Memory B cell (primary cell): ENCODE data around the gene FREM2.

Source experiments
- ATAC-seq: fragments of 150-1000 bp; cut with Tn5 transposase; 2 replicates; pipeline ENCODE4 v1.10.0; 2021; ENCODE audit warnings: low read depth, mild to moderate bottlenecking, moderate library complexity
- DNase-seq, 2 donors: peaks; one replicate each; pipeline ENCODE4 v3.0.0; 2022; ENCODE audit warnings: low spot score in 2 of 2
- H3K27ac Mint-ChIP-seq: one replicate; pipeline ENCODE4 v1.8.0; 2022; ENCODE audit warnings: mild to moderate bottlenecking, moderate library complexity, mixed read lengths
- H3K27me3 Mint-ChIP-seq: one replicate; pipeline ENCODE4 v1.8.0; 2022; ENCODE audit warnings: mixed read lengths
- H3K36me3 Mint-ChIP-seq: one replicate; pipeline ENCODE4 v1.8.0; 2022; ENCODE audit warnings: mild to moderate bottlenecking, mixed read lengths
- H3K4me1 Mint-ChIP-seq: one replicate; pipeline ENCODE4 v1.8.0; 2022; ENCODE audit warnings: mixed read lengths
- H3K4me3 Mint-ChIP-seq: one replicate; pipeline ENCODE4 v1.8.0; 2022; ENCODE audit warnings: mild to moderate bottlenecking, moderate library complexity, mixed read lengths
- H3K9me3 Mint-ChIP-seq: one replicate; pipeline ENCODE4 v1.8.0; 2022; ENCODE audit warnings: mixed read lengths

The FREM2 gene

DNA sequence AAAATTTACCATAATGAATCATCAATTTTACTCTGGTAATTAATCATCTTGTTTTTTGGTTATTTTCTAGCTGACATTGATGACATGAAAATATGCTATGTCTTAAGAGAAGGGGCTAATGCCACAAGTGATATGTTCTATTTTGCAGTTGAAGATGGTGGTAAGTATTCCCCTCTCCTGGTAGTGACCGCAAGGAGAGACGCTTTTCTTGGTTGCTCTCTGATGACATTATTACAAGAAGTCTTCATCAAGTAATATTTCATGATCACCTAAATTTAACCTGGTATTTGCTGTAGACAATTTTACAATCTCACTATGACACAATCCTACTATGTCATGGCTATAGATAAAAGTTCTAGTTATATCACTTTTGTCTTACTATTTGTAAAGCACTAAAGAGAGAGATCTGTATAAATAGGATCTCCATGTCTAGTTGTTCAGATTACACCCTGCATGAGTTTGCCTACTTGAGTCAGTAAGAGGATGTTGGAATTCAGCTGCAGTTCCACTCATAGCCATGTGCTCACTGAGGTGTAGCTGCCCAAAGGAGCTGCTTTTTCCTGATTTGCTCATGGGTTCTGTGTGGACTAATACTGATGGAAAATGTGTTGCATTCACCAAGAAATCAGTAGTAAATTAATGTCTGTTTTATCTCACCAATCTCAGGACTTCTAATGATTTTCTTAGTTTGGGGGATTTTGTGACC is 10.9 kb downstream of the FREM2 start:
- DNase-seq (no peak), ATAC-seq (no peak)
- H3K36me3 Mint-ChIP-seq, result no peaks in the 10 kb centered on the region
- peaks cover 2% of the 10 kb centered on the region for H3K9me3 Mint-ChIP-seq
- no peak overlapping the region for H3K4me3 Mint-ChIP-seq
- no peak overlapping the region for H3K27ac Mint-ChIP-seq
- H3K27me3 Mint-ChIP-seq, result no peaks in the 10 kb centered on the region
- no peaks in the 10 kb centered on the region for H3K4me1 Mint-ChIP-seq

DNA sequence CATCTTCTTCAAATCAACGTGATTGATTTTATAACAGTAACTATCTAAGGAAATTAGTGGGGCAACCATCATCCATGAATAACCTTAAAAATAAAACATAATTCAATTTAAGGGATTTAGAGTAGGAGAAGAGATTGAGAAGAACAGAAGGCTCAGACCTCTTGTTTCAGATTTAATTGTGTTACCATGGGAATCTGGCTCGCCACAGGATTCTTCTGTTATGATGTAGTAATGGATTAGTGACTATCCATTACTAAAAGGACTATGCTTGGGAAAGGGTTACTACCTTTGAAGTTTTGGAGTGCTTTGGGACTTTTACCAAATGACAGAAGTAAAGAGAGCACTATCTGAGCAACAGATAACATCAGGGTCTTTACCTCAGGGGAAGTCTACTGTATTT is 13.2 kb downstream of the FREM2 start:
- Mint-ChIP-seq H3K4me1 (no peaks in the 10 kb centered on the region), H3K27ac (no peak overlapping the region), H3K27me3 (no peaks in the 10 kb centered on the region), H3K4me3 (no peak overlapping the region), H3K36me3 (no peaks in the 10 kb centered on the region), H3K9me3 (peaks cover 3% of the 10 kb centered on the region)
- ATAC-seq (no peak), DNase-seq (no peak)

DNA sequence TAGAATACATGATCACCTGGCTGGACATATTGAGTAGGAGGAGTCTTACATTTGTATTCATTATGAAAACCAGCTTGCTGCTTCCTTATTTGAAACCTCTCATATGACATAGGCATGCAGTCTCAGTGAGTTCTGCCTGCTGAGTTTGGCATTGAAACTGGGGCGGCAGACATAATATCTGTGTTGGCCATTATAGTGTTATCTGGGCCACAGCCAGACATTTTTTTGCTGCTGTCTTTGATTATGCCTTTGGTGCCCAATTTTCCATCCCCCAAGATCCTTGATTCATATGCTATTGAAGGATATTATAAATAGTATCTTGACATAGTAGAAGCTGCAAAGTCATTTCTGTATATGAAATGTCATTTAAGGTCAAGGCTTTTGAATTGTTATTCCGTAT is 15.8 kb downstream of the FREM2 start:
- Mint-ChIP-seq H3K27me3 (no peaks in the 10 kb centered on the region), H3K9me3 (peaks cover 2% of the 10 kb centered on the region), H3K27ac (no peak overlapping the region), H3K4me3 (no peak overlapping the region), H3K36me3 (no peaks in the 10 kb centered on the region), H3K4me1 (no peaks in the 10 kb centered on the region)
- DNase-seq (no peak), ATAC-seq (no peak)

DNA sequence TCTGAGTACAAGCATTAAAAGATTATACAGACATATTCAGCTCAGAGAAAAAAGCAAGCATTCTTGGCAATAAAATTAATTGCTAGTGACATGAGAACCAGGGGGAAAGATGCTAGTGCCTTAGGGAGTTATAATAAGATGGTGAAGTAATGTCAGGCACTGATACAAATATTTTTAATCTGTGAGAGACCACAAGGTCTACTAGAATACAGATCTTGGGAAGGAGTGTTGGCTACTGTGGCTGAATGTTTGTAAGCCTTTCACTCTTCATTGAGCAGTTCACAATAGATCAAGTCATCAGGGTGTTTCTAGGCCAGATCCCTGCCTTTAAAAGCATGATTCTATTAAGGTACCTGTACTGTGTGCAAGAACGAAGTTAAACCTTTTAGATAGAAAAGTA is 16.4 kb downstream of the FREM2 start:
- no peak for DNase-seq
- no peak overlapping the region for H3K27ac Mint-ChIP-seq
- H3K27me3 Mint-ChIP-seq, result no peaks in the 10 kb centered on the region
- no peak overlapping the region for H3K4me3 Mint-ChIP-seq
- H3K9me3 Mint-ChIP-seq, result peaks cover 2% of the 10 kb centered on the region
- H3K4me1 Mint-ChIP-seq, result no peaks in the 10 kb centered on the region
- no peak for ATAC-seq
- no peaks in the 10 kb centered on the region for H3K36me3 Mint-ChIP-seq

DNA sequence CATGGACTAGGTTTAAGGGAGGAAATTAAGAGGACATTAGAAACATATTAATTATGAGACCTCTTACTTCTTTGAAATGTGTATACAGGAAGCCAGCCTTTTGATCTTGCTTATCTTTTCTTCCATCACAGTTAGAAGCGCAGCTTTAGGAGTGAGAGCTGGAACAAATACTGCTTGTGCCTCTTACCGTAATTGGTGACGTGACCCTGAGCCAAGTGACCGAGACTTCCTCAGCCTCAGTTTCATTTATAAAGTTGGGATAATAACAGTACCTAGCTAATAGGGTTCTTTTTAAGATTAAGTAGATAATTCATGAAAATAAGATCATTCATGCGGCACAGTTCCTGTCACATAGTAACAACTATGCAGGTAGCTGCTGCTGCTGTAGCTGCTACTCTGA is 18.5 kb downstream of the FREM2 start:
- Mint-ChIP-seq H3K4me3 (no peak overlapping the region), H3K27me3 (peaks cover 3% of the 10 kb centered on the region), H3K27ac (no peak overlapping the region), H3K9me3 (peaks cover 4% of the 10 kb centered on the region), H3K36me3 (no peaks in the 10 kb centered on the region), H3K4me1 (no peaks in the 10 kb centered on the region)
- no peak for DNase-seq
- no peak for ATAC-seq

DNA sequence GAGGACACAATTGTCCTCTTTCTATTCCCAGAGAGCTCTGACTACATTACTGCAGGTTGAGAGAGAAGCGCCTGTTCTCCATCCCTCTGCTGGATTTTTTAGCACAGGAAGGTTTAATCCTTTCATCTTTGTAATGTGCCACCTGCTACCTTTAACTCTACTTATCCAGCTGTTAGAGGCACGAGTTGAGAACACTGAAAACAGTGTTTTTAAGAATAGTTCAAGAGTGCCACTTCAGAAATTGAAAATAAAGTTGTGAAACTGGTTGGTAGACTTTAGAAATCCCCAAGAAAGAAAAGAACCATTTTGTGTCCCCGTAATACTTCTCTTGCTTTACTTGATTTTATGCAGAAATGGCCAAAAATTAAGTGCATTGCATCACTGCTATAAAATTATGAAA is 20.6 kb downstream of the FREM2 start:
- no peak overlapping the region for H3K27ac Mint-ChIP-seq
- no peak overlapping the region for H3K4me3 Mint-ChIP-seq
- ATAC-seq (no peak), DNase-seq (no peak)
- peaks cover 3% of the 10 kb centered on the region for H3K27me3 Mint-ChIP-seq
- H3K4me1 Mint-ChIP-seq, result no peaks in the 10 kb centered on the region
- H3K9me3 Mint-ChIP-seq, result peaks cover 4% of the 10 kb centered on the region
- H3K36me3 Mint-ChIP-seq, result no peaks in the 10 kb centered on the region

DNA sequence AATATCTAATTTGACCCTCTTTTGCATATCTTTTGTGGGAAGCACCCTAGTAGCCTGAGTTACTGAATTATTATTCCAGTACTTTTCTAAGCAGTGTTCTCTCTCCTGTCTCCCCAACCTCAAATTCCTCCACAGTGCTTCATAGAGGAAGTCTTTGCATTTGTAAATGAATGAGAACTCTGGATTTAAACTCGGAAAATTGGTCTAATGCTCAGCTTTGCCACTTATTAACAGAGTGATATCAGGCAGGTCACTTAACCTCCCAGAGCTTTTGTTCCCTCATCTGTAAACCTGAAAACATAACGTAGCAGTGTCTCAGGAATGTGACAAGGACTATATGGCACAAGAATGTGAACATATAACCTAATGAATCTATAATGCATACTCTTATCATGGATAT is 26.2 kb downstream of the FREM2 start:
- H3K36me3 Mint-ChIP-seq, result no peaks in the 10 kb centered on the region
- no peak for ATAC-seq
- H3K4me1 Mint-ChIP-seq, result no peaks in the 10 kb centered on the region
- no peak overlapping the region for H3K4me3 Mint-ChIP-seq
- H3K27me3 Mint-ChIP-seq, result peaks cover 3% of the 10 kb centered on the region
- H3K27ac Mint-ChIP-seq, result no peak overlapping the region
- DNase-seq, result no peak
- H3K9me3 Mint-ChIP-seq, result peaks cover 3% of the 10 kb centered on the region

DNA sequence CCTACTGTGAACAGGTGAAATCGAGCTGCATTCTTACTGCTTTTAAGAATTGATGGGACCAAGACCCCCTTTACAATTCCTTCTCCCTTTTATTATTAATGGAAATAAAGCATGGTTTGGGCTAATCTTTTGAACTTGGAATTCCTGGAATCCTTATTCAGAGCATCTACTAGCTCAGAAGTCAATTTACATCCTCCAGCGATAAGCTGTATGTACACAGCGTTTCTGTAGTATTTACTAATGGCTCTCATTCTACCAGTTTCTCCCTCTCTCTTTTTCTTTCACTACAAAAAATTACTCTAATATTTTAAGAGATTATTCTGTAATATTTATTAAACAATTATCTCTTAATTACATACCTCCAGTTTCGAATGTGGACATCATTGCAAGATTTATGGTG is 31.5 kb downstream of the FREM2 start:
- no peaks in the 10 kb centered on the region for H3K36me3 Mint-ChIP-seq
- no peaks in the 10 kb centered on the region for H3K27me3 Mint-ChIP-seq
- no peaks in the 10 kb centered on the region for H3K9me3 Mint-ChIP-seq
- H3K4me1 Mint-ChIP-seq, result no peaks in the 10 kb centered on the region
- no peak for ATAC-seq
- DNase-seq, result no peak
- no peak overlapping the region for H3K27ac Mint-ChIP-seq
- no peak overlapping the region for H3K4me3 Mint-ChIP-seq

DNA sequence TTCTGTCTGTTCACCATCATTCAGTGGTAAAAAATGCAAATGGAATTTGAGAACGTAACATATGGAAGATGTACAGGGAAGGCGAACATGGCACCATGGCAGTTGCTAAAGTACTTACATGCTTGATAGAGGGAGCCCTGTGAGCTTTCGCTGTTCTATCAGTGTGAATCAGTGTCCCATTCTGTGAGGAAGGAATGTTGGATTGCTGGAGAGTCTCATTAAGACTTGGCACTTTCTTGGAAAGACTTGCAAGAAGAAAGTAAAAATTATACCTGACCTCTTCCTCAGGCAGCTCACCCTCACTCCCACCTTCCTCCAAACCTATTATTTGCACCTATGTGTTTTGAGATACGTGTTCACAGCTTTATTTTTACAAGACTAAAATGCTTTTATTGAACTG is 43.5 kb downstream of the FREM2 start:
- H3K27me3 Mint-ChIP-seq, result no peaks in the 10 kb centered on the region
- H3K4me1 Mint-ChIP-seq, result no peaks in the 10 kb centered on the region

DNA sequence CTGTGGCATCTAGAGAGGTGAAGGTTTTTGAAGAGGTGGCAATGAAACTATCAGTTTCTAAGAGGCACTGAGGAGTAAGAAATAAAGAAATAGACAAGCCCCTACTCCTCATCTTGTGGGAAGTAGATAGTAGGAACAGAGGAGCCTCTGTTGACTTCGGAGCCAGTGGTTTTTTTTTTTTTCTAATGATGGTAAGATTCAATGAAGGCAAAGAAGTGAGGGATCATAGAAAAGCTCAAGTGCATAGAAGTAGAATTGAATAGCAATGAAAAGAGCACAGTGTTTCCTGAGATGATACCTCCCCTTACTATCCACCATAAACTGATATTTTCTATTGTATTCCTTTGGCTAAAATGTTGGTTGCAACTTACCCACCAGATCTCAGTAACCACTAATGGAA is 46.3 kb downstream of the FREM2 start:
- ATAC-seq (no peak), DNase-seq (no peak)
- Mint-ChIP-seq H3K36me3 (no peaks in the 10 kb centered on the region), H3K27me3 (no peaks in the 10 kb centered on the region), H3K9me3 (no peaks in the 10 kb centered on the region), H3K4me1 (no peaks in the 10 kb centered on the region), H3K4me3 (no peak overlapping the region), H3K27ac (no peak overlapping the region)

More for the DNA sequence above, 43.5 kb downstream of the FREM2 start:
- DNase-seq (no peak), ATAC-seq (no peak)
- Mint-ChIP-seq H3K4me3 (no peak overlapping the region), H3K36me3 (no peaks in the 10 kb centered on the region), H3K27ac (no peak overlapping the region), H3K9me3 (no peaks in the 10 kb centered on the region)

DNA sequence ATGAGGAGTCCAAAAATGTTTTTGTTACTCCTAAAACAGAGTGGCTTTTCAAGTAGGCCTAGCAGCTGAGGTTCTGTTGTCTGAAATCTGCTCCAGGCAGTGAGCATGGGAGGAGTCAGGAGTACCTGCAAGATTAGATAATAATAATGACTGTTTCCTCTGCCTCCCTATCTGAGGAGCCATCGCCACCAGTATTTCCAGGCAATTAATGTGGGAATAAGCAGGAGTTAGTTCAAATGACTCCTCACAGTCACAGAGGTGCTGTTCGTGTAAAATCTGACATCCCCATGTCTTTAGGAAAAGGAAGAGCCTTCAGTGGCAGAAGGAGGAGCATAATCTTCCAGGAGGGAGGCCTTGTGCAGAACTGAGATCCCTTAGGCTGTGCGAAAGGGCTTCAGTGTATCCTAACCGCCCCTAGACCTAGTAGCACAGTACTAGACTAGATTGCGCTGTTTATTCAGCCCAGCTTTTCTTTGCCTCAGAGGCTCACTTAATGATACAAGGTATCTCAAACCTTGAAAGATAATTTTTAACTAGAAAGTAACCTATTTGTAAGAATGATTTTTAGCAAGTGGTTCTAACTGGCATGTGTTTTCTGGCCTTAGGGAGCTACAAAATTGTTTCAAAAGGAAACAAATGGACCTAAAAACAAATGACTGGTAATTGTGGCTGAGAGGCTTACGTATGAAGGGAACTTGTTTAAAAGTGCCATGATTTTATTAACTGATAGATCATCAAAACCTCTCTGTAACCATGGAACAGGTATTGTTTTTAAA is 49.0 kb downstream of the FREM2 start:
- no peaks in the 10 kb centered on the region for H3K36me3 Mint-ChIP-seq
- no peaks in the 10 kb centered on the region for H3K4me1 Mint-ChIP-seq
- no peaks in the 10 kb centered on the region for H3K27me3 Mint-ChIP-seq
- H3K4me3 Mint-ChIP-seq, result no peak overlapping the region
- ATAC-seq, result no peak
- DNase-seq, result no peak
- H3K9me3 Mint-ChIP-seq, result no peaks in the 10 kb centered on the region
- H3K27ac Mint-ChIP-seq, result no peak overlapping the region

DNA sequence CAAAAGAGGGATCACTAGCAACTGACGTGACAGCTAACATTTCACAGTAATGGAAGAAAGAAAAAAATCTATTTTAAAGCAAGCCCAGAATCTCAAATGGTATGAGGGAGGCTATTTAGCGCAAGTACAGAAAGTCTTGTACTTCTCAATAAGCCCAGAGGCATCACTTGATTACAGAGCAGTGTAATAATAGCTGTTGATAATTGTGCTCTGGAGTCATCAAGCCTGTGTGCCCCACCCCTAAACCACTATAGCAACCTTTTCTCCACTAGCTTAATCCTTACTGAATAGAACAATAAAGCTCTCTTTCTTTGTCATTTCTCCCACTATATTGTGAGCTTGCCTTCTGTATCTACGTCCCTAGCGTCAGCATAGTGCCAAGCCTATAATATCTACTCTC is 56.6 kb downstream of the FREM2 start:
- ATAC-seq, result no peak
- H3K36me3 Mint-ChIP-seq, result no peaks in the 10 kb centered on the region
- no peaks in the 10 kb centered on the region for H3K27me3 Mint-ChIP-seq
- no peaks in the 10 kb centered on the region for H3K4me1 Mint-ChIP-seq
- no peak overlapping the region for H3K4me3 Mint-ChIP-seq
- H3K9me3 Mint-ChIP-seq, result no peaks in the 10 kb centered on the region
- no peak overlapping the region for H3K27ac Mint-ChIP-seq
- DNase-seq, result no peak

DNA sequence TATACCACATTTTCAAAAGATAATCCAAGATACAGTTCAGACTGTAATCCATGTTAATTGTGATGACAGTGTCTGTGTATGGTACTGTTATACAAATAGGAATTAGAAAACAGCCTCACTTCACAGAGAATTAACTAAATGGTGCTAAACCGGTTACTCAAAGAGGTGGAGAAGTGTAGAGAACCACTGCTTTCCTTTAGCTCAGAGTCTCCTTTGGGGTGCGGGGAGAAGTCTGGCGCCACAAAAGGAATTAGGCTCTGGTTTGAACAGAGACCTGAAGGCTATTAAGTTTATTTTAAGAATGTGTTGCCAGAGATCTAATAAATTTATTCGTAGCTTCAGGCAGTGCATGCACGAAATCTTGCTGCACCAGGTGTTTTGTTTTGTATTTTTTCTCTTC is 65.8 kb downstream of the FREM2 start:
- Mint-ChIP-seq H3K27me3 (peaks cover 2% of the 10 kb centered on the region), H3K4me1 (no peaks in the 10 kb centered on the region), H3K4me3 (no peak overlapping the region), H3K36me3 (no peaks in the 10 kb centered on the region), H3K9me3 (no peaks in the 10 kb centered on the region), H3K27ac (no peak overlapping the region)
- DNase-seq (no peak), ATAC-seq (no peak)

DNA sequence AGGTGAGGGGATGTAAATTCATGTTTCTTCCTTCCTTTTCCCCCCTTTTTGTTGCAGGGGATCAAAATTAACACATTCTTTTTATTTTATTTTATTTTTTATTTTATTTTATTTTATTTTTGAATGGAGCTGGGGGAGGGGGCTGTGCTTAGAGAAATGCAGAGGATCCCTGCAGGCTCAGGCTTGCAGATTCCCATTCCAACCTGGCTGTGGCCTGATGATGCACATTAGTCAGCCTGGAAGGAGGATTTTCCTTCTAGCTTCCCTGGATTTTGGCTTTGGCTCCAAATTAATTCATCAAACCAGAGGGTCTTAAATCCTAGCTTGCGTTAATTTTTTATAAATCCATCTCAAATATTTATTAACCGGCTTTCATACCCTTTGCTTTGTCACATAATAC is 67.0 kb downstream of the FREM2 start:
- H3K4me3 Mint-ChIP-seq, result no peak overlapping the region
- H3K27ac Mint-ChIP-seq, result no peak overlapping the region
- no peaks in the 10 kb centered on the region for H3K36me3 Mint-ChIP-seq
- DNase-seq, result no peak
- no peak for ATAC-seq
- no peaks in the 10 kb centered on the region for H3K4me1 Mint-ChIP-seq
- H3K27me3 Mint-ChIP-seq, result peaks cover 5% of the 10 kb centered on the region
- no peaks in the 10 kb centered on the region for H3K9me3 Mint-ChIP-seq

DNA sequence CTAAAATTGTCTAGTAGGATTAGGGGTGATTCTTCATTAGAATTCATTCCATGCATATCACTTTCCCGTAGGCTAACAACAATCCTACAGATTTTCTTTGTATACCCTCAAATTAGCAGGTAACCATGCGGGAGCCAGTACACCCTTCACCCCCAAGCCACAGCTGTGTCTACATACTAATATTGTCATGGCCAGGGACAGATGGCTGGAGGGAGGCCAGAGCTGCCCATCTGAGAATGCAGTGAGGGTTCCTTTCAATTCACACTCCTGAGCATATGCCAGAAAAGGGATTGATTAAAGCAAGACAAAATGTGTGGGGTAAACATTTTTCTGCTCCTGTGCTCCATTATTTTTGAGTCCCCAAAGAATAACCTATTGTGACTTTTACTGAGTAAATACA is 68.9 kb downstream of the FREM2 start:
- H3K27ac Mint-ChIP-seq, result no peak overlapping the region
- H3K4me3 Mint-ChIP-seq, result no peak overlapping the region
- H3K9me3 Mint-ChIP-seq, result no peaks in the 10 kb centered on the region
- DNase-seq (no peak), ATAC-seq (no peak)
- H3K36me3 Mint-ChIP-seq, result no peaks in the 10 kb centered on the region
- H3K4me1 Mint-ChIP-seq, result no peaks in the 10 kb centered on the region
- H3K27me3 Mint-ChIP-seq, result peaks cover 5% of the 10 kb centered on the region
